ENCODE measurements around the gene FLT3.

Gene FLT3

GRCh38 chr13:28001049-28001448 lies 99.3 kb downstream of the FLT3 start:
- no peak for DNase-seq

- DNase-seq: no peak
These were observed 99.8 kb downstream of the FLT3 start for GRCh38 chr13:28000567-28000966.

GRCh38 chr13:27997904-27998522 lies 102.4 kb downstream of the FLT3 start:
- peak; percentile 6 to 11 for DNase-seq

- no peak for DNase-seq
These were observed 108.5 kb downstream of the FLT3 start for GRCh38 chr13:27991881-27992280.

GRCh38 chr13:27988520-27988919 lies 111.9 kb downstream of the FLT3 start, which contains the start of gene URAD:
Gene URAD (minus strand): TSS chr13:27988693. CDS start chr13:27988637, 56 bp downstream.
- no peak for DNase-seq

- DNase-seq: no peak
These were observed 114.8 kb downstream of the FLT3 start for GRCh38 chr13:27985600-27985999.

GRCh38 chr13:27982361-27982760 lies 118.0 kb downstream of the FLT3 start:
- DNase-seq: no peak

- DNase-seq: no peak
These were observed 119.2 kb downstream of the FLT3 start for GRCh38 chr13:27981006-27981708.

DNA sequence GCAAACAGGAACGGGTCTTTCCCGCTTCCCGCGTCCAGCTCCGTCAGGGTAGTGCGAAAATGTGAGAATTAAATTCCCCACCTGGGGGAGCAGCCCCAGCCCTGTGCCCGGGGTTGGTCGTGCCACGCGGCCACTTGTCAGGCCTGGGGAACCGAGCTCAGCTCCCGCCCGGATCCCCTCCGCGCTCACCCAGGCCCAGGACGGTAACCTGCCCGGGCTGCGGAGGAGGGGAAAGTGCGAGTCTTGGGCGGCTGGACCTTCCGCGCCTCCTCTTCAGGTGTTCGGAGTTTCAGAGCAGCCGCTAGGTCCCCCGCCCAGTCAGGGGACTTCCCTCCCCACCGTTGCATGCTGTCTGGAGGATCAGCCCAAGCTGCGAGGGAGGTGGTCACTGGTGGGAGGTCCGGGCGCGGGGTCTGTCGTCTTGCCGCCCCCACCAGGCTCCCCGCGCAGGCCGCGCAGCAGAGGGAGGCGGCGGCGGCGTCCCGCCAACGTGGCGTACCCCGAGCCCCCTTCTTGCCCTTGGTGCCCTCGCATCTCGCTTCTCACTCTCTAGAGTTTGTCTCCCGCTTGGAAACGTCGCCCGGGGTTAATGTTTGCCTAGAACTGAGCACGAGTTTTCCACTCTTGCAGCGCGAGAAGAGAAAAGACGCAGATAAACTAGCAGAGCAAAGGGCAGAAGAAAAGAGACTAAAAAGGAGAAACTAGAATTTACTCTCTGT lies 119.9 kb downstream of the FLT3 start:
- no peak for DNase-seq

GRCh38 chr13:27979765-27980279 lies 120.6 kb downstream of the FLT3 start:
- DNase-seq: no peak

- no peak for DNase-seq
These were observed 121.3 kb downstream of the FLT3 start for GRCh38 chr13:27979001-27979643.

DNA sequence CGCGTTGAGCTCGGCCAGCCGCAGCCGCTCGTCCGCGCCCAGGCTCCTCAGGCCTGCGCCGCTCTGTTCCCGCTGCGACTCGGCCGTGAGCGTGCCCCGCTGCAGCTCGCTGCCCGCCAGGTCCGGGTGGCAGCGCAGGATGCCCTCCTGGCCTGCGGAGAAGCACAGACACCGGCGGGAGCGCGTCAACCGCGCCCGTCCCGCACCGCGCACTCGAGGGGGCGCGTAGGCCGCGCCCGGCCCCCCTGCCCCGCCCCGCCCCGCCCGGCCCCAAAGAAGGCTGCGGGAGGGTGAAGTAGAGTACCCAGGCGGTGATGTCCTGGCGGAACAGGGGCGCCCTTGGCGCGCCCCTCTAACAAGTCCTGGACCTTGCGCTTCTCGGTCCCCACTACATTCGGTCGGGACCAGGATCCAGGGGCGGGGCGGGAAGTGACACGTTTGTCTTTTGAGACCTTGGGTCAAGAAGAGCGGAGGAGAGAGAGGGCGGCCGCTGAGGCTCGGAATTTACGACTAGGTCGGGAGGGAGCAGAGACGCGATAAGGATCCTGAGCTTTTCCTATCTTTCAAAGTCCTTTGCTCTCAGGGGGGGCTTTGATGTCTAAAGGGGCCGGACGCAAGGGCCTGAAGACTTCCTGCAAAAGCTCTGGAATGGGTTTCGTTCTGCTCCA lies 121.9 kb downstream of the FLT3 start:
- no peak for DNase-seq

DNA sequence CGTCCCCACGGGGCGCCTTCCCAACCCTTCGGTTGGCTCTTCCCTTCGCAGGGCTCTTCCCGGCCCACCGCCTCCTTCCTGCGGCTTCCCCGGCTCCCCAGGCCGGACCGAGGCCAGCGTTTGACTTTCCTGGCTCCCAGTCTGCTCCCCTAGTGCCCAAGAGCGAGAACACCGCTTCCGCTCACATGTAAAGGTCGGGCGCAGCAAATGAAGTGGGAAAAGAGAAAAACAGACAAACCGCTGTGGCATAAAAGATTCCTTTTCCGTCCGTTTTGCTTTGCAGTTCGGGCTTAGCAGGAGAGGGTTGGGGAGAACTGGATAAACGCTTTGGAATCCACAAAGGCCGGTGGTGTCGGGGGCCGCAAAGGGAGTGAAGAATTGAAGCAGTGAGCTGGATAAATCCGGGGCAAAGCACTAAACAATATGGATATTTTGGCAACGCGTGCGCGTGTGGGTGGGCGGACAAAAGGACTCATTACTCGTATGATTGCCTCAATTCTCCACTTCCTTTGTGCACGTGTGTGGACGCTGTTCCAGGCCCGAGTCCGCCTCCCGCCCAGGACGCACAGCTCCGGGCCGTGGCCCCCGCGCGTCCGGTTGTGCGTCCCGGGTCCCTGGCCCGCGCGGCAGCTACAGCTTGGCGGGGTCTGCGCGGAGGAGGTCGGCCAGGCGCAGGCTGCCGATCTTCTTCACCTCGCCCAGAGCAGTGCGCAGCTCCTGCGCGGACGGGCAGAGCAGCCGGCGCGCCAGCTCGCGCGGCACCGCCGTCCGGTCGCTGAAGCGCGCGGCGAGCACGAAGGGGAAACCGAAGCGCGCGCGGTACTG lies 122.7 kb downstream of the FLT3 start:
- no peak for DNase-seq

GRCh38 chr13:27976362-27977091 lies 123.8 kb downstream of the FLT3 start:
- DNase-seq: no peak

DNA sequence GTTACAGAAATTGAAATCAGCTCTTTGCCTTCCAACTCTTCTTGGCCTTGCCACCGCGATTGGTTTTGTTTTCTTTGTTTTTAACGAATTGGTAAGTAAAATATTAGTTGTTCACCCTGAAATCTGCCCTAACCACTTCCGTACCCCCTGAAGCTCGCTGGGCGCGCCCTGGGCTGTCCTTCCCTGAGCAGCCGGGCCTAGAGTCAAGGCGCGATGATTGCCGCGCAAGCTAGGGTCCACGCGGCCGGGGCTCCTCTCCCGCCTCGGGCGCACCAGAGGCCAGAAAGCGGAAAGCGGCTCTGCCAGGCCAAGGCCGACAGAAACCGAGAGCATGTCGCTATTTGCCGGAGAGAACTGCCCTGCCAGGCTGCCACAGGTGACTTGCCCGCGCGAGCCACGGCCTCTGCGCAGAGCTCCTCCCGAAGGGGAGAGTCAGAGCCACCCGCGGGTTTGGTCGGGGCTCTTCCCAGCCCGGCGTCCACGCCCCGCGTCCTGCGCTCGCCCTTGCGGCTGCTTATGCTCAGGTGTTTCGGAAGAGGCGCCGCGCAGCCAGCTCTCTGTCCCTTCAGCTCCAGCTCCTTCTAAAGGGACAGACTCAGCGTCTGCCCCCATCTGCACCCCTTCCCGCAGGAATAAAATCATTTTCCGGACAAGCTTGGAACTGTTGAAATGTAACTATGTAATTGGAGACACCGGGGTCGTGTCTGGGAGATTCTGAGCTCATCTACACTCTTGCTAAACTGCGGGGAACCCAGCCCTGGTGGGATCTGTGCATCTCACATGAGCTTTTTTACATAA lies 124.6 kb downstream of the FLT3 start:
- DNase-seq: no peak

DNA sequence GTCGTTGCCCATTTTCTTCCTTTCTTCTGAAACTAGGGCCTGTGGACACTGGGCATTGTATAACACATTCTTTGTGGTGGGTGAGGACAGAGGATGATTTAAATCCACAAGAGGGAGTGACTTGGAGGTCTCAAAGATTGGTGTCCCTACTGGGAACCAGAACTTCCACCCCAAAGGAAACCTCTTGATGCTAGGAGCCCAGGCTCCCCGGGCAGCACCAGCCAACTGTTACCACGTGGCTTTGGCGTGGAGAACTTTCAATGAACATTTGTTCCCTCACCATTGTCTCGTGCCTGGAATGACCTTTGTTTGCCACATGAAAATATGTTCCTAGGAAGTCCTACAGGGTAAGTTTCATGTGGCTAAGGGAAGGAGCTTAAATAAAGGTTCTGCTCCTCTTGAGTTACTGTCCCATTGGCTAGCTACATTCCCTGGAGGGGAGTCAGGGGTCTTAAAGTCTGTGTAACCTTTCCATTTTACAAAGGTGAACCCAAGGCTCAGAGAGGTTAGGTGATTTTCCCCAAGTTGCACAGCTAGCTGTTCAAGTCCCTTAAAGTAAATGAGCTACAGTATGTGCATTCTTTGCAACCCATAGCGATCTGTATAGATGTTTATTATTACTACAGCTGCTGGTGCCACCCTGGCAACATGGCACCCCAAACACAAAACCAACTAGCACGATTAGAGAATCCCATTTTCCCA lies 126.3 kb downstream of the FLT3 start:
- no peak for DNase-seq

DNA sequence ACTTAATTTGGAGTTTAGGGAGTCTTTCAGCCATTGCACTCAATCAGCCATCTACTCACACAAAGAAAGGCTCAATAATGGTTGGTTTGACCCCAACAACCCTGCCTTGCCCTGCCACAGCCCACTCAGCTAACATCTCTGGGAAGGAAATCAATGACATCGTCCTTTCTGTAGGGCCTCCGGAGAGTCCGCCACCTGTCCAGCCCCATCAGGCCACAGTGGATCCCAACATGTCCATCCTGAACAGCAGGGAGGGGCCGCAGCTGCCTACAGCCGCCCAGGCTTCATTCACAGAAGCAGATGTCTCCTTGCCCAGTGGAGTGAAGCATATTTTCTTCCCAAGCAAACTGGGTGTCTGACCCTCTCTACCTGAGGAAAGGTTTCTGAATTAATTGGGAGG lies 127.1 kb downstream of the FLT3 start:
- no peak for DNase-seq

DNA sequence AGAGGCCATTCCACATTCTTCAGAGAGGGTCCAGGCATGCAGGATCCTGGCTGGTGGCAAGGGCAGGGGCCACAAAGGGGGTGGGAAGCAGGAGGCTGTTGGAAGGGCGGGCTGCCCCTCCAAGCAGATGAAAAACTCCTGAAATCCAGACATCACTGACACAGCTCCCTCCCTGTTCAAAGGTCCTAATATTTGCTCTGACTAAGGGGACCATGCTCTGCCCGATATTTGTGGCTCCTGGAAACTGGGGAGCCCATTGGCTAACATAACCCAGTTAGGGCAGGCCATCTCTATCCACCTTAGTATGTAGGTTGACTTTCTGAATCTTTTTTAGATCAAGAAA lies 127.9 kb downstream of the FLT3 start:
- no peak for DNase-seq

DNA sequence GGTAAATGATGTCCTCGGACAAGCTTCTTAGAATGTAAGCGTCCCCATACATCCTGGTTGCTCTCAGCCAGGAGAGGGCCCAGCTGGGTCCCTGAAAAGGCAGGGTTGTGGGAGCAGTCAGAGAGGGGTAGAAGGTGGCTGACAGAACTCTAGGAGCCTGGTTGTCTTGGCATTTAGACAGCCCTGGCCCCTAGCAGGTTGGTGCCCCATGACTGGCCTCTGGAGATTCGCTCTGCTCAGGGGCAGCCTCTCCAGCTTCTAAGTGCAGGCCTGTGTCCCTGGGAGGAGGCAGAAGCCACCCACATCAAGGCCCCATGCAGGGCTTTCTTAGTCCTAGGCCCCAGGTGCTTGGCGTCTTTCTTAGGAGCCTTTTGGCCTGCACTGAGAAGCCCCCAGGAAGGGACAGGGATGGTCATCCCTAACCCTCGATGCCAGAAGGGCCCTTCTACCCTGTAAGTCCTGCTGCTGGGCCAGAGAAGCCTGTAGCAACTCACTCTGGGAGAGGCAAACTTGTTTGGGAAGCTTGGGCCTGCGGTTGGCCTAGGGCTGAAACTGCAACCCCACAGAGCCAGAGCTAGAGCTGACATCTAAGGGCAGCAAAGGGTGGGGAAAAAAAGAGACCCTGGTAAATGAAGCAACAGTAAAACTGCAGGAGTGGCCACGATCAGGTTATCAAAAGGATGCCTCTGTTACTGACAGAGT lies 128.4 kb downstream of the FLT3 start:
- DNase-seq: no peak

All from CD4-positive, alpha-beta T cell treated with Interleukin-1 beta for 1 hour (primary cell).